Neural progenitor cell (in vitro differentiated cells): ENCODE results near the gene BAIAP2. TPM values are rescaled to one million over a fixed set of nuclear protein-coding genes. Genes with fewer than 3 reads are reported as not detected.
A peak's percentile ranks its signal among the peaks of the same experiment; 100 is the strongest.

ENCODE experiments used
- DNase-seq: peaks from one replicate; pipeline ENCODE4 v3.0.0-alpha.2; 2016; ENCODE audit warnings: low spot score
- H2AFZ ChIP-seq: fragments of 200-600 bp; sonication (generic); replicated peaks from 2 replicates; pipeline ENCODE4 v1.6.1; 2016; ENCODE audit warnings: antibody characterized with exemption
- H3F3A ChIP-seq: fragments of 200-600 bp; sonication (generic); 2 replicates; pipeline ENCODE4 v1.6.1; 2016; ENCODE audit warnings: antibody characterized with exemption, low read depth
- H3K27ac ChIP-seq: fragments of 200-600 bp; sonication (generic); 2 replicates; pipeline ENCODE4 v1.5.1; 2016; ENCODE audit warnings: mild to moderate bottlenecking
- H3K27me3 ChIP-seq: fragments of 200-600 bp; sonication (generic); 2 replicates; pipeline ENCODE4 v1.6.1; 2016; ENCODE audit warnings: mild to moderate bottlenecking, moderate library complexity
- H3K36me3 ChIP-seq: fragments of 200-600 bp; sonication (generic); 2 replicates; pipeline ENCODE4 v1.5.1; 2016
- H3K4me1 ChIP-seq: fragments of 200-600 bp; sonication (generic); 2 replicates; pipeline ENCODE4 v1.6.1; 2016; ENCODE audit warnings: mixed run types
- H3K4me2 ChIP-seq: fragments of 200-600 bp; sonication (generic); 2 replicates; pipeline ENCODE4 v1.6.1; 2016
- H3K4me3 ChIP-seq: fragments of 200-600 bp; sonication (generic); 2 replicates; pipeline ENCODE4 v1.5.1; 2016
- H3K79me2 ChIP-seq: fragments of 200-600 bp; sonication (generic); 2 replicates; pipeline ENCODE4 v1.6.1; 2016; ENCODE audit warnings: low read depth
- H3K9ac ChIP-seq: fragments of 200-600 bp; sonication (generic); 2 replicates; pipeline ENCODE4 v1.6.1; 2016
- H3K9me3 ChIP-seq: fragments of 200-600 bp; sonication (generic); 2 replicates; pipeline ENCODE4 v1.5.1; 2016; ENCODE audit warnings: low read depth
- H4K20me1 ChIP-seq: fragments of 200-600 bp; sonication (generic); 2 replicates; pipeline ENCODE4 v1.6.1; 2016; ENCODE audit warnings: low read depth
- H3K27ac Mint-ChIP-seq: 3 replicates; pipeline ENCODE4 v1.8.0; 2021; ENCODE audit warnings: mixed read lengths
- H3K27me3 Mint-ChIP-seq: 2 replicates; pipeline ENCODE4 v1.8.0; 2022; ENCODE audit warnings: low read depth, mild to moderate bottlenecking, inconsistent platforms, moderate library complexity, mixed read lengths; ENCODE audit not compliant: insufficient read depth
- H3K36me3 Mint-ChIP-seq: 3 replicates; pipeline ENCODE4 v1.8.0; 2021; ENCODE audit warnings: mixed read lengths
- H3K4me1 Mint-ChIP-seq: 3 replicates; pipeline ENCODE4 v1.8.0; 2021; ENCODE audit warnings: mixed read lengths
- H3K4me3 Mint-ChIP-seq: 3 replicates; pipeline ENCODE4 v1.8.0; 2021; ENCODE audit warnings: mild to moderate bottlenecking, moderate library complexity, mixed read lengths
- H3K9me3 Mint-ChIP-seq: 3 replicates; pipeline ENCODE4 v1.8.0; 2020; ENCODE audit warnings: mixed read lengths
- CTCF ChIP-seq: fragments of 200-600 bp; sonication (generic); IDR thresholded peaks from 2 replicates; pipeline ENCODE4 v1.5.1; 2017; ENCODE audit warnings: antibody characterized with exemption, mild to moderate bottlenecking
- EZH2 ChIP-seq: fragments of 200-600 bp; sonication (generic); IDR thresholded peaks from 2 replicates; pipeline ENCODE4 v1.6.1; 2017; ENCODE audit warnings: antibody characterized with exemption, mild to moderate bottlenecking, moderate library complexity
- EZH2phosphoT487 ChIP-seq: fragments of 200-600 bp; sonication (generic); IDR thresholded peaks from 2 replicates; pipeline ENCODE4 v1.6.1; 2017; ENCODE audit warnings: antibody characterized with exemption
- microRNA counts: library from miRNA; unstranded; fragments of <30 nt; microRNA quantifications from one replicate; lab custom pipeline; 2016
- microRNA-seq: library from miRNA; unstranded; fragments of <30 nt; microRNA quantifications from one replicate; pipeline ENCODE4, GENCODE V29; 2016
- small RNA-seq: library from RNA; depleted of rRNA; stranded (forward); fragments of <200 nt; gene quantifications from one replicate; pipeline ENCODE3, GENCODE V24; 2015
- total RNA-seq: library from RNA; depleted of rRNA; stranded (reverse); fragments of >200 nt; gene quantifications from 2 replicates; pipeline ENCODE4 v1.2.3, GENCODE V29; 2015; ENCODE audit warnings: low replicate concordance

The BAIAP2 gene
- total RNA-seq, 1 donor from 2014 or later = 15.6 TPM

- Histone ChIP-seq H3K4me1 (peaks cover 13% of the 10 kb centered on the region), H3K79me2 (no peaks in the 10 kb centered on the region), H2AFZ (no peak overlapping the region), H3F3A (peaks cover 12% of the 10 kb centered on the region), H3K4me3 (no peak overlapping the region), H3K36me3 (no peaks in the 10 kb centered on the region), H3K27me3 (peaks cover 9% of the 10 kb centered on the region), H3K4me2 (peak overlapping the region; percentile 84), H3K9me3 (no peaks in the 10 kb centered on the region), H3K9ac (no peak overlapping the region), H3K27ac (no peak overlapping the region), H4K20me1 (no peaks in the 10 kb centered on the region)
- Mint-ChIP-seq H3K4me1 (peaks cover 10% of the 10 kb centered on the region), H3K27ac (peak overlapping the region; percentile 33), H3K4me3 (peak overlapping the region; percentile 75), H3K9me3 (no peaks in the 10 kb centered on the region), H3K36me3 (no peaks in the 10 kb centered on the region), H3K27me3 (no peaks in the 10 kb centered on the region)
- peak; percentile 33 for DNase-seq
- TF ChIP-seq CTCF (no peak), EZH2 (no peak), EZH2phosphoT487 (no peak)
Measured at GRCh38 chr17:81164371-81165245, 129.7 kb downstream of the BAIAP2 start.

- H3K4me3 ChIP-seq = peak within 1 kb of the TSS; percentile 50
Measured at GRCh38 chr17:81165246-81166032, 130.5 kb downstream of the BAIAP2 start, which contains the start of gene PVALEF. TSS of gene PVALEF (plus strand) at chr17:81165507. CDS start at chr17:81181227, 15,720 bp downstream.

GRCh38 chr17:81166033-81166492 lies 131.1 kb downstream of the BAIAP2 start, which contains the start of gene AATK:
TSS of gene AATK (minus strand) at chr17:81166221. CDS start at chr17:81165992, 229 bp downstream.
- no peak for TF ChIP-seq CTCF
- TF ChIP-seq EZH2 = no peak
- TF ChIP-seq EZH2phosphoT487 = no peak
- H3K27ac ChIP-seq = no peak within 1 kb of the TSS
- no peaks in the 10 kb centered on the region for H4K20me1 ChIP-seq
- no peaks in the 10 kb centered on the region for H3K36me3 ChIP-seq
- H3K27me3 Mint-ChIP-seq = no peaks in the 10 kb centered on the region
- peaks cover 13% of the 10 kb centered on the region for H3K4me1 ChIP-seq
- peak within 1 kb of the TSS; percentile 50 for H3K4me3 ChIP-seq
- no peak within 1 kb of the TSS for H3K27ac Mint-ChIP-seq
- no peaks in the 10 kb centered on the region for H3K36me3 Mint-ChIP-seq
- H3F3A ChIP-seq = peaks cover 21% of the 10 kb centered on the region
- H3K9ac ChIP-seq = no peak within 1 kb of the TSS
- no peaks in the 10 kb centered on the region for H3K79me2 ChIP-seq
- H3K4me2 ChIP-seq = peak within 1 kb of the TSS; percentile 84
- H2AFZ ChIP-seq = no peak within 1 kb of the TSS
- no peaks in the 10 kb centered on the region for H3K9me3 ChIP-seq
- H3K9me3 Mint-ChIP-seq = no peaks in the 10 kb centered on the region
- DNase-seq = no peak
- H3K4me3 Mint-ChIP-seq = peak within 1 kb of the TSS; percentile 75
- peaks cover 8% of the 10 kb centered on the region for H3K4me1 Mint-ChIP-seq
- H3K27me3 ChIP-seq = peaks cover 9% of the 10 kb centered on the region

More at GRCh38 chr17:81165246-81166032, 130.5 kb downstream of the BAIAP2 start, which contains the start of gene PVALEF:
- H3K4me3 Mint-ChIP-seq = peak within 1 kb of the TSS; percentile 75
- Histone ChIP-seq H3K9ac (no peak within 1 kb of the TSS), H3K9me3 (no peaks in the 10 kb centered on the region), H4K20me1 (no peaks in the 10 kb centered on the region), H3K27me3 (peaks cover 9% of the 10 kb centered on the region), H3K27ac (no peak within 1 kb of the TSS), H3K36me3 (no peaks in the 10 kb centered on the region), H3K4me1 (peaks cover 13% of the 10 kb centered on the region), H3K79me2 (no peaks in the 10 kb centered on the region), H2AFZ (no peak within 1 kb of the TSS), H3F3A (peaks cover 21% of the 10 kb centered on the region), H3K4me2 (peak within 1 kb of the TSS; percentile 84)
- H3K27ac Mint-ChIP-seq = peak within 1 kb of the TSS; percentile 33
- H3K36me3 Mint-ChIP-seq = no peaks in the 10 kb centered on the region
- peaks cover 10% of the 10 kb centered on the region for H3K4me1 Mint-ChIP-seq
- peak; percentile 71 for DNase-seq
- H3K9me3 Mint-ChIP-seq = no peaks in the 10 kb centered on the region
- no peaks in the 10 kb centered on the region for H3K27me3 Mint-ChIP-seq
- TF ChIP-seq EZH2phosphoT487 = no peak
- TF ChIP-seq CTCF = no peak
- no peak for TF ChIP-seq EZH2

MicroRNAs within 50 kb of the gene (microRNA counts, 767-probe panel; counts per million panel counts)
- 460 counts per million, percentile 90 among the panel's probes with 10 or more counts for microRNA hsa-miR-1250 (lab: Ali Mortazavi, UCI)
- 460 counts per million, percentile 90 among the panel's probes with 10 or more counts for microRNA hsa-miR-338-3p (lab: Ali Mortazavi, UCI)
- microRNA hsa-miR-338-5p (lab: Ali Mortazavi, UCI) = 460 counts per million, percentile 90 among the panel's probes with 10 or more counts
- microRNA hsa-miR-657 (lab: Ali Mortazavi, UCI) = 460 counts per million, percentile 90 among the panel's probes with 10 or more counts

Small RNA genes lying within 50 kb of the gene (microRNA-seq; reads per million reads assigned to microRNA genes)
- gene MIR1250 (1.5 reads per million), gene MIR3065 (not detected), gene MIR338 (not detected), gene MIR657 (not detected)

Small RNA genes lying within 50 kb of the gene (small RNA-seq; reads per million reads assigned to genes)
- gene MIR1250 = not detected
- 0.64 reads per million, percentile 65 among the genes with 10 or more reads in this experiment for gene MIR3065
- not detected for gene MIR657

Other genes starting within 250 kb of the BAIAP2 start
- gene CHMP6, start 43.3 kb upstream of the BAIAP2 start, total RNA-seq = 11.5 and 20.9 TPM in 2 replicates
- gene PVALEF, start 130.4 kb downstream of the BAIAP2 start, total RNA-seq = not detected in 2 replicates
- 0.32 and 4.4 TPM in 2 replicates for gene AATK, start 131.1 kb downstream of the BAIAP2 start, total RNA-seq
- 7.7 and 40.9 TPM in 2 replicates for gene CEP131, start 187.8 kb downstream of the BAIAP2 start, total RNA-seq
- 20.6 and 28.0 TPM in 2 replicates for gene TEPSIN, start 203.9 kb downstream of the BAIAP2 start, total RNA-seq
- 29.8 and 34.7 TPM in 2 replicates for gene NDUFAF8, start 204.2 kb downstream of the BAIAP2 start, total RNA-seq